Breast epithelium (tissue), 3 donors: ENCODE measurements around the gene ALK.

ENCODE experiments used
- CTCF ChIP-seq, 3 donors: fragments of 450-650 bp; IDR thresholded peaks; one replicate each; pipeline ENCODE4 v1.5.1; 2016 to 2017; ENCODE audit warnings: antibody characterized with exemption in 3 of 3, mild to moderate bottlenecking in 3 of 3, moderate library complexity in 3 of 3
- POLR2A ChIP-seq: fragments of 450-650 bp; IDR thresholded peaks from one replicate; pipeline ENCODE4 v1.6.1; 2016; ENCODE audit warnings: antibody characterized with exemption, mild to moderate bottlenecking, moderate library complexity
- POLR2AphosphoS5 ChIP-seq, 3 donors: sonication (generic); formaldehyde crosslinking; IDR thresholded peaks; one replicate each; pipeline ENCODE4 v1.6.1; 2017; ENCODE audit warnings: antibody characterized with exemption in 3 of 3

GRCh38 chr2:29374823-29375222, 546.6 kb downstream of the ALK start:
- no peak for TF ChIP-seq POLR2AphosphoS5 (IDR thresholded peaks at IDR 0.05)
- no peak for TF ChIP-seq POLR2A
- TF ChIP-seq CTCF (IDR thresholded peaks at IDR 0.05), result no peak
